Iris pigment epithelial cell (primary cell): ENCODE data around the gene GSTM4.
"Not testable (repeated sequence)": the region's sequence is repeated elsewhere in the genome, so short reads cannot be mapped to it uniquely, and the experiment has no call there.

Experiments used
- DNase-seq: peaks from one replicate; pipeline ENCODE4 v3.0.0-alpha.2; 2011; ENCODE audit warnings: low read depth

GSTM4 gene

DNA sequence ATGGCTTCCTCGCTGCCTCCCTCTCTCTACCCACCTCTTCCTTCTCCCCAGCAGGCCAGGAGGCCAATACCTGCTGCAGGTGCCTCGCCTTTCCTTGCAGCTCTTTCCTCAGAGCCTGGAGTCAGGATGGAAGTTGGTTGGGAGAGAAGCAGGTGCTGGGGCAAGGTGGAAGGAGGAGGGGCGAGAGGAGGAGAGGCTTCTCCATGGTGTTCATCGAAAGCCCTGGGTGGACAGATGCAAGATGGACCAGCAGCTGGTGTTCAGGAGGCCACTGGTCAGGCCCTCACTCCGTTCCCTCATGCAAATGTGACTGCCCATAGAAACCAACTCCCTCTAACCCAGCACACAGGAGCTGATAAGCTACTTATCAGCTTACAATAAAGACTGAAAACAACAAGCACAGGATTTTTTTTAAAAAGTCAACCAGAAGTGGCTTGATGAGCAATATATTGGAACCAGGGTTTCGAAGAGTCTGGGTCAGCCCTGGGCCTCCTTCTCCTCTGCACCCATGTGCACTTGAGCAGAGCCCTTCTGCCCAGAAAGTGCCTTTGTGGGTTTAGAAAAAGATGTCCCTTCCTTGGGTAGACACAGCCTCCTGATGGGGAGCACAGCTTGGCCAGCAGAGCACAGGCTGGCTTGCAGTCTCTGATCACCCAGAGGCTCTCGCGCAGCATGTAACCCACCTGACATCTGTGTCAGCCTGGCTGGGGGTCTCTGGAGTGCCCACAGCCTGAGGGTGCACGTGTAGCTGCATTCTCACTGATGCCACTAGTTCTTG, 16.6 kb upstream of the GSTM4 start:
- no peak for DNase-seq

DNA sequence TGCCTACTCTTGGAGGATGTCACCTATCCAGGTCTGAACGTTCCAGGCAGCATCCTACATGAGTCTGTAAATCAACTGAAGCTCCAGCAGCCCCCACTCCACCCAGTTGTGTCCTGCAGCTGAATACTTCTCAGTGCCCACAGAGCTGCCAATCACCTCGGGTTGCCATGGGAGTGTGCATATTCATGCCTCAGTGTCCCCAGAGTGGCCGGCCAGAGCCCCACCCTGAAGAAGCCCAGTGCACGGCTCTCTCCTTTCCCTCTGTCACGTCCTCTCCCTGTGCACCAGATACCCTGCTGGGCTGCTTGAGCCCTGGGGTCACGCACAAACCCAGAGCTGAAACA, 16.1 kb upstream of the GSTM4 start:
- DNase-seq = no peak

DNA sequence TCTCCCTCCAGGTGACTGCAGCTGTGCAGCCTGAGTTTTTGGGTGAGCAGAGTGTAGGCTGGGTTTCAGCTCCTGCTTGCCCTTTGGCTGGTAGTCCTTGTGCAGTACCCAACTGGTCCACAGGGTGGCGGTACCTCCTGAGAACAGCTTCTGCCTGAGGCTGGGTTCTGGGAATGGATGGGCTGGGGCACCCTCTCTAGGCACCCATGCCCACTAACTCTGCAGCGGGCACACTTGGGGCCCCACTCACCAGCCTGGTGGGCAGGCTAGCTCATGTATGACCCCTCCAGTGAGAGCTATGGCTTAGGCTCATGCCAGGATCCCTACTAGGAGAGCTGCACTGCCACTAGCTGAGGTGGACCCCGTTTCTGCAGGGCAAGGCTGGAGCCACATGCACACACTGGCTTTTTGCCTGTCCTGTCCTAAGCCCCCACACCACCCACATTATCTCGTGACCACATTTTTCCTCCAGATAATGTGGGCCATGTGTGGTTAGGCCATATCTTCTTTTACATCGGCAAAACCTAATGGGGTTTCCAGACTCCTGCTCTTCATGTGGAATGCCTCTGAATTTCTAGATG, 15.5 kb upstream of the GSTM4 start:
- DNase-seq = peak; percentile 49

DNA sequence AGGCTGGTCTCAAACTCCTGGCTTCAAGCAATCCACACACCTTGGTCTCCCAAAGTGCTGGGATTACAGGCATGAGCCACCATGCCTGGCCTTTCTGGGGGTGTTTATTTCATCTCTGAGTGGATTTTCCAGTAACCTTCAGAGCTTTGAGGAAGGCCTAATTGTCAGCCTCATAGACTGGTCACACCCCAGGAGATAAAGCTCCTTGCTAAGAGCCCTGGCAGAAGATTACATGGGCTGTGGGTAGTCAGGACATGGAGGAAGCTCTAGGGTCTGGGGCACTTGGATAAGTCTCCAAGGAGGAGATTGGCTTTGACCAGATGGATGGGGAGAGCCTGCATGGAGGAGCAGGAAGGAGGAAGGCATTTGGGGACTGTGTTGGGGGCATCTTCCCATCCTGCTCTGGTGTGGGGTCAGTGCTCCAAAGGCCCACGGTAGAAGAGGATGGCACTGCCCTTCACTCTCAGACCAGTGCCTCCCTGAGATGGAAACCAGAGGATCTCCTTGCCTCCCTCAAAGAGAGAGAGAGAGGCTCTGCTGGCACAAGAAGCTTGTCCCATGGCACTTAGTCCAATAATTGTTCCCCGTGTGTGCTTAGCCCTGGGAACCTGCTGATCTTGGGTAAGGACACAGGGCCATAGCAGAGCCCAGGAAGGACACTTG, 14.7 kb upstream of the GSTM4 start:
- DNase-seq = no peak

DNA sequence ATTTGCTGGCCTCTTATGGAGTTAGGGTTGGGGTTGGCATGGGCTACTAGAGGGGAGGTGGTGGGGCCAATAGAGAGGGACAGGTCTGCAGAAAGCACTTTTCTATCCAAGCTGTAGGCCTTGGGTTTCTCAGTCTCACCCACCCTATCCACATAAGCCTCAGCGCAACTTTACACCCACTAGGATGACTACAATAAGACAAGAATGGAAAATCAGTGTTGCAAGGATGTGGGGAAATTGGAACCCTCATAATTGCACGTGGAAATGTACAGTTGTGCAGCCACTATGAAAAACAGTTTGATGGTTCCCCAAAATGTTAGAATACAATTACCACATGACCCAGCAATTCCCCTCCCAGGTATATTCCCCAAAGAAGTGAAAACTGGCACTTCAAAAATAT, 14.0 kb upstream of the GSTM4 start:
- no peak for DNase-seq

DNA sequence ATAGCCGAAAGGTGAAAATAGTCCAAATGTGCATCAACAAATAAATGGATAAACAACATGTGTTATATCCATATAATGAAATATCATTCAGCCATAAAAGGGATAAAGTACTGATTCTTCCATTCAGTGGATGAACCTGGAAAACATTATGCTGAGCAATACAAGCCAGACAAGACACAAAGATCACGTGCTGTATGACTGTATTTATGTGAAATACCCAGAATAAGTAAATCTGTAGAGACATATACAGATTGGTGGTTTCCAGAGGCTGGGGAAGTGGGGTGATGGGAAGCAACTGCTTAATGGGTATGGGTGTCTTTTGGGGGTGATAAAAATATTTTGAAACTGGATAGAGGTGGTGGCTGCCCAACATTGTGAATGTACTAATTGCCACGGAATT, 13.3 kb upstream of the GSTM4 start:
- no peak for DNase-seq

DNA sequence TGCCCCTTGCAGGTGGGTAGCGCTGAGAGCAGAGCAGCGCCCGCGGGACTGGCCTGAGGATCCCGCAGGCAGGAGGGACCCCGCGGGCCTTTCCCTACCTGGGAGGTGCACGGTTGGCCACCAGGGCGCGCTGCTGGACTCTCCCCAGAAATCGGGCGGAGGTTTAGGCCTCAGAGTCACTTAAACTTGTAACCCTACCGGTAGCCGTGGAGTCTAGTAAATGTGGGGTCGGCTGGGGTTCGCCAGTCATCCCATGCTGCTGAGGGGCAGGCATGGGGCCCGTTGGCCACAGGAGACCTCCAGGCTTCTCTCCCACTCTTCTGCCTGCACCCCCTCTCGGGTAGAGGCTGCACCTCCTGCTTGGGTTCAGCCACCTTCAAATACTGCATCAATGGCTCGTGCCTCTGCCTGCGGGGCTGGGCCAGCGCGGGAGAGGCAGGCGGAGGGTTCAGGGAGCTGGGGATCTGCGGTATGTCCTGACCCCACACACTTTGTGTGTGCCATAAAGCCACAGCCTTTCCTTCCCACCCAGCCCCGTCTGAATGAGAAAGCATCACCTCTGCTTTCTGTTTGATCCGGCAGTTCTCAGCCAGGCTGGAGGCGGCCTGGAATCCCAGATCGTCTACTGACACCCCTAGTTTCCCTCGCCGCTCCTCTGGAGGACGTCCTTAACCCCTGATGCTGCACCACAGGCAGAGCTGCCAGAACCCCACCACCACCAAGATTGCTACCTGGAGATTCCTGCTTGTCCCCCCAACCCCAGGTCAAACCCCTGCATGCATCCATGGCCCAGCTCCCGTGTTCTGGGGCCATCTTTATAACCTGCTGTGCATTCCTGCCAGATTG, 12.3 kb upstream of the GSTM4 start:
- DNase-seq = peak; percentile 64

DNA sequence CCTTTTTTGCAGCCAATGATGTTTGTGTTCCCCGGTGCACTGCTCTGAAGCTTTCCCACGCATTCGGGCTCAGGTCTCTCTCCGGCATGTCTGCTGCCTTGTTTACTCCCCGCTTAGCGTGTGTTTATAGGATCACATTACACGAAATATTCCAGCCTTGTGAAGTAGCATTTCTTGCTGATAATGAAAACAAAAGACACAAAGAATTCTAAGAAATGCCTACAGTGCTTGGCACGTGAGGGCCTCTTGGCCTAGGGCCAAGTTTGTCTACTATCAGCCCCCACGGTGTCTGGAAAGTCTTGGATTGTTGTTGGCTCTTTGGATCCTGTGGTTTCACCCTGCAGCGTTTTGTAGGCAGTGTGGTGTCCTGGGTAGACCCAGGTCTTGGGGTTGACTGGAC, 11.2 kb upstream of the GSTM4 start:
- peak; percentile 53 for DNase-seq

DNA sequence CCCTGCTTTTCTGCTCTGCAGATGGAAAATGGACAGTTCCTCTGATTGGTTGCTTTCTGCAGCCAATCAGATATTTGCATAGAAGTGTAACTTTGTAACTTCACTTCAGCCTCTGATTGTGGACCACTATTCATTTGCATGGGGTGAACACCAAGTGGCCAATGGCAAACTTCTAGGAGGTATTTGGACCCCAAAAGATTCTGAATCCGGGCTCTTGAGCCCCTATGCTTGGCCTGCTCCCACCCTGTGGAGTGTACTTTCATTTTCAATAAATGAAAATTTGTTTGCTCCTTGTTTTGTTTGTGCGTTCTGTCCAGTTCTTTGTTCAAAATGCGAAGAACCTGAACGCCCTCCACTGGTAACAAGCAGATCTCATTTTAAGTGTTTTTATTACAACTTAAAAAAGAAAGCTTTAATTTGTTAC, 6.4 kb upstream of the GSTM4 start:
- peak; percentile 52 for DNase-seq

DNA sequence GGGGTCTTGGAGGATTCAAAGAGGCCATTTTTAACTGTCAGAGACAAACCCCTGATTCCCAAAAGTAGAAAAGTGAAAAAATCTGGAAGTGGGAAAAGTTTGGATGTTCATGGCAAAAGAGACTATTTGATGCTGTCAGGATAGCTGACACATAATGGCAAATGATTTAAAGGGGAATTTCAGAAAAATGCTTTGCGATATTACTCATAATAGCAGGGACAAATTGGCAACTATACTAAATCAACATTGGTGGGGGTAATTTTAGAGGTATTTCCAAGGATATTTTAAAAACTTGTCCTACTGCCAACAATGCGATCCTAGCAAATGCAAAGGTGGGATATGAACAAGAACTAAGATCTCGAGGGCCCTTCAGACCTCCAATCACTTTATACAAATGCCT, 5.3 kb upstream of the GSTM4 start:
- peak; percentile 27 for DNase-seq

DNA sequence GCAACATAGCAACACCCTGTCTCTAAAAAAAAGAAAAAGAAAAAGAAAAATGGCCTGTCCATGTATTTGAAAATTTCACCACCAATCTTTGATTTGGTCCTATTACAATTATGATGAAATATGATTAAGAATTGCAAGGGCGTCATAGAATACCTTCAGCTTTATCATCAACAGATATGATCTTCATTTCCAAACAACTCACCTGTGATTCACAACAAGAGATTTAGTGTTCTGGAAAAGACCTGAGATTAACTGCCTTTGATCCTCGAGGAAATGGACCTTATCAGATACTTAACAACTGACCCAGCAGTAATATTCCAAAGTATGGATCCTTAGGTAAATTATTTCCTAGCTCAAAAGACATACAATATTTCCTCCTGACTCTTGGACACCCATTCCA, 3.5 kb upstream of the GSTM4 start:
- no peak for DNase-seq

DNA sequence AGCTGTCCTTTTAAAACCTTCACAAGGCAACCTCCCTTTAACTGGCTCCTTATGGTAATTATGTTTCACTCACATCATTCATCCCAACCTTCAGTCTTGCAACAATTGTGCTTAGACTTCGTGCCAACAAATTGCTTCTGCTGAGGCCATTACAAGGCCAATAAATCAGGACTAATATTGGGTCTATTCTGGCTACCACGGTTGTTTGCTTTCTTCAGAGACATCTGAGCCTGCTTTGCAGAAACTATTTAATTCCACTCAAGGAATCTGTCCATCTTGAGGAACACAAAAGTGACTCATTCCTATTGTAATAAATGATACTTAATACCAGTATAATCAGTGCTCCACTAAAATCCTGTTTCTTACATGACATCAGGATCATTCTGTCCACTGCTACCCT, 2.6 kb upstream of the GSTM4 start:
- no peak for DNase-seq

DNA sequence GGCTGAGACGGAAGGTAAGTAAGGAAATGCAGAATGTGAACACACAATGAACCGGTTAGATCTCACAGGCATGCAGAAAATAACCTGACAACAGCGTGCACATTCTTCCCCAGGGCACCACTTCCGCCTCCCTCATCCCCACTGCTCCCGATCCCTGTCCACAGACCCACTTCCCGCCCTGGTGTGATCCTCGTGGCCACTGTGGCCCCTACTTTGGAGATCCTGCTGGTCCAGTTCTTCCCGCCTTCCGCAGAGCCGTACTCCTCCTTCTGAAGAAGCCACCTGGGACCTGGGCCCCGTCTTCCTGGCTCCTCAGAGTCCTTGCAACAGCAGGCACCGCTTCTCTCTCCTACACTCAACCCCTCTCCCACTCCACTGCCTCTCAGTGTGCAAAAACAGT, 1.4 kb upstream of the GSTM4 start:
- no peak for DNase-seq

DNA sequence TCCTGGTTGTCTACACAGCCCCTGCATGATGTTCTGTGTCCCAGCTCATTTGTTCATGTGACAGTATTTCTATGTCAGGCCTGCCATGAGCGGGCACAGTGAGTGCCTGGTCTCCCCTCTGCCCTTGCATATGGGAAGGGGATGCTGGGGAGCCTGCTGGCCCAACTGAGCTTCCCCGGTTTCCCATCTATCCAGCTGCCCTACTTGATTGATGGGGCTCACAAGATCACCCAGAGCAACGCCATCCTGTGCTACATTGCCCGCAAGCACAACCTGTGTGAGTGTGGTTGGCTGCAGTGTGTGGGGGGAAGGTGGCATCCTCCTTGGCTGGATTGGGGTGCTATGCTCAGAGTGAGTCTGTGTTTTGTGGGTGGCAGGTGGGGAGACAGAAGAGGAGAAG, 1.5 kb downstream of the GSTM4 start:
- no peak for DNase-seq

DNA sequence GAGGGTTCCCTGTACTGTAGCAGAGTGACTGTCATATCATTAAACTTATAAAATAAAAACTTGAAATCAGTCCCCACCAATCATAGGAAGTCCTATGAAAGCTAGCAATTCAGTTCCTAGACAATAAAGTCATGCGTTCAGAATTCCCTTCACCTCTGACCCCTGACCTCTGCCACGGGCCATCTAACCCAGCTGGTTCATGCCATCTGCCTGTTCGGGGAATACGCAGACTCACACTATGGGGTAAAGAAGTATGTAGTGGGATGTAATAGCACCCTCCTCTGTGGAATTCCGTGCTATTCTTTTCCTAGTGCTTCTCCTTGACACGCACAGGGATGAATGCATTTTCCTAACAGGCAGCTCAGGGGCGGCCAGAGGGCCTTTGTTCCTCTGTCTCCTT, 2.1 kb downstream of the GSTM4 start:
- no peak for DNase-seq

DNA sequence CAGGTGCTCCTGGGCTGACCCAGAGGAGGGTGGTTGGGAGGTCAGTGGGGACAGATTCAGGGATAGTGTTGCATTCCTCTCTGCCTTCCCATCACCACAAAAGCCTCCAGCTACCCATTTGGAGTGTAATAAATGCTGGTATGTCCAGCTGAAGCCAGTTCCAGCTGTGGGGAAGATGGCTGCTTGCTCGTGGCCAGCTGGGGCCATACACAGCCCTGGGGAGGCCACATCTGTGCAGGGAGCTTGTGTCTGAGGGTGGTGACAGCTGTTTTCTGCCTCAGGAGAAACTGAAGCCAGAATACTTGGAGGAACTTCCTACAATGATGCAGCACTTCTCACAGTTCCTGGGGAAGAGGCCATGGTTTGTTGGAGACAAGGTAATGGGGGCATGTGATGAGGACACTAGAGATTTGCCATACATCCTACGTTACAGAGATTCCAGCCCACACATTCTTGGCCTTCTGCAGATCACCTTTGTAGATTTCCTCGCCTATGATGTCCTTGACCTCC, 2.7 kb downstream of the GSTM4 start:
- DNase-seq = no peak

DNA sequence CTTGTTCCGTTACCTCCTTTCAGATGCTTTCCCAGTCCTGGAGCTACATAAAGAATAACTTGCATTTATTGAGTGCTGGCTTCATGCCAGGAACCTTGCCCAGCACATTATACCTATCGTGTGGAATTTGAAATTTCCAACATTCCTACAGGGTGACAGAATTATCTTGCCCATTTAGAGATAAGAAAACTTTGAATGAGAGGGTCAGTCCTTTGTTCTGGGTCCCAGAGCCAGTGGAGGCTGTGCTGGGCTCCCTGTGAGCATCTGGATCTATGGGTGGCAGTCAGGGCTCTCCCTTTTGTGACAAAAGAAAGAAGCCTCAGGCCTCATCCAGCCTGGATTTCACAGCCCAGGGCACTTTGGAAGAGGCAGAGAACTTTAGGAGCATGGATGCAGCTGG, 3.2 kb downstream of the GSTM4 start:
- DNase-seq = no peak

DNA sequence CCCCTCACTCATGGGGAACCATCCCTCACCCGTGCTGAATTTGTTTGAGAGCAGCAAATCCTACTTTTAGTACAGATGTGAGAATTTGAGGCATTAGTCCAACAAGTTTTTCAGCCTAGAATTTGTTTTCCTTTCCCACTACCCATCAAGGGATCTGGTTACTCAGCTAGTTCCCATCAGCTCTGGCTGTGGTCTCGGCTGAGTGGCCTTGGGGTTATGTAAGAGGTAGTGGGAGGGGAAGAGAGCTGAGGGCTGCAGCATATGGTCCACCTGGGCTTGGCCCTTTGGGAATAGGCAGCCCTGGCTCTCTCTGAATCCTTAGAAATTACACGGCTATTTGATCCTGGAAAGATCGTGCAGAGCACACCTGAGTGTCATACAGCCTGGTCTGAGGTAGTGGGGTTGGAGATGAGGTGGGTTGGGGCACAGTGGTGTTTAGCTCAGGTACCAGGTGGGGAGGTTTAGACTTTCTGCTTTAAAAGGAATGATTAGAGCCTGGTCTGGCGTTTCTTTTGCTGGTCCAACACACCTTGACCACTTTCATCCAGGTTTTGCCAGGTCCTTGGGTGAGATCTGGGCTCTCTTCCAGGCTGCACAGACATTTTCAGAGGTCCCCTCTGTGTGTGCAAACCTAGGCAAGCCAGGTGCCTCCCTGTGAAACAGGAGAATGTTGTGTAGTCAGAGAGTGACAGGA, 4.2 kb downstream of the GSTM4 start:
- peak; percentile 48 for DNase-seq

DNA sequence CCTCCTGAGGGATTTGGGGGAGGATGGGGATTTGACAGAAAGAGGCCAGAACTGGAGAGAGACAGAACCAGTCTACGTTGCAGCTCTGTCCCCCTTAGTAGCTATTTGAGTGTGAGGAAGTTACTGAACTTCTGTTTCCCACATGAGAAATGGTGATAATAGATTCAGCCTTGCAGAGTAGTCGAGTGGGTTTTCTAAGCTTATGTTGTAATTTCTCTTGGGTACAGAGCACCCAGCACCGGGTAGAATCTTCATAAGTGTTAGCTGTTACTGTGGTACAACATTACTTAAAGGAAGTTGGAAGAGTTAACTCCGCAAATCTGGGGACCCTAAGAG, 4.8 kb downstream of the GSTM4 start:
- DNase-seq = not testable (repeated sequence)

DNA sequence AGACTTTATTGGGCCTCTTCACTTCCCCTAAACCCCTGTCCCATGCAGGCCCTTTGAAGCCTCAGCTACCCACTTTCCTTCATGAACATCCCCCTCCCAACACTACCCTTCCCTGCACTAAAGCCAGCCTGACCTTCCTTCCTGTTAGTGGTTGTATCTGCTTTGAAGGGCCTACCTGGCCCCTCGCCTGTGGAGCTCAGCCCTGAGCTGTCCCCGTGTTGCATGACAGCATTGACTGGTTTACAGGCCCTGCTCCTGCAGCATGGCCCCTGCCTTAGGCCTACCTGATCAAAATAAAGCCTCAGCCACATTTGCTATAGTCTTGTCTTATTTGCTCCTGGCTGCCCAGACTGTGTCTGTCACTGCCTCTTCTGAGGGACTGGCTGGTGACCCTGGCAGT, 5.5 kb downstream of the GSTM4 start:
- no peak for DNase-seq

DNA sequence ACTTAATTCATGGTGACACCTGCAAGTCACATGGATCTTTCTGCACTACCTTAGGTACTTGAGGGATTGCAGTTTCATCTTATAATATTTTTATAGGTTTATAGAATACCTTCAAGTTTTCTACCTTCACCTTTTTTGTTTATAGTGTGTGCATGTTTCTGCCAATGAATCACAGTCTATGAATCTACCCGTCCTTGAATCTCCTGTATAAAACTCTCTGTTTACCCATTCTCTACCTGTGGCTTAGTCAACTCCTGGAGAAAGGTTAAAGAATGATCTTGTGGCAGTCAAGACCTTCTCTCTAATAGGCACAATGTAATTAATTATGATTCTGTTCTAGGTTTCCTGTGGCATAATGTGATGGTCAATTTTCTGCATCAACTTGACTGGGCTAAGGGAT, 8.8 kb downstream of the GSTM4 start:
- no peak for DNase-seq
